Measurements from ENCODE around the gene GAS6.
"Not testable (repeated sequence)": the region's sequence is repeated elsewhere in the genome, so short reads cannot be mapped to it uniquely, and the experiment has no call there.

Gene GAS6

DNA sequence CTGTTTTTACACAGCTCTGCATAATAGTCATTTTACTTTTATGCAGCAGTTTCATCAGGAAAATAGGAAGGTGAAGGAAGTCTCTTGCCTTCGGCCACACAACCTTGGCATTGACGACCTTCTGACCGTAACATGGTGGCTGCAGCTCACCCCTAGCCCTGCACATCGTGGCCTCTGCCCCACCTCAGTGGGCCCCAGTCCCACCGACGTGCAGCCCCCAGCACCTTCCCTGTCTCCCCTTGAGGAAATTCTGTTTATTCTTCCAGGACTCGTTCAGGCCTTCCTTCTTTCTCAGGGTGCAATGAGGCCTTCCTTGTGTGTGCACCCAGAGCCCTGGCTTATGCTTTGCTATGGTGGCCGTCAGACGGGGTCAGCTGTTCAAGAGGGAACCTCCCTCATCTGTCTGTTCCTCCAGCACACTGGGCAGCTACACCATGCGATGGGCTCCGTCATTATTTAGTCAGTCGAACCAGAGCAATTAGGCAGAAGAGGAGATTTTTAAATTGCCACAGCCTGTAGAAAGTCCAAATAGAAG lies 71.6 kb downstream of the GAS6 start:
- Histone ChIP-seq H2AFZ (ENCODE audit: low read depth, low read length) (no peak overlapping the region), H3K4me1 (ENCODE audit: insufficient read depth, low read length) (no peaks in the 10 kb centered on the region), H3K27me3 (ENCODE audit: insufficient read depth, low read length) (no peaks in the 10 kb centered on the region), H3K9me3 (ENCODE audit: low read length) (no peaks in the 10 kb centered on the region), H3K36me3 (ENCODE audit: insufficient read depth, low read length) (no peaks in the 10 kb centered on the region), H3K4me3 (ENCODE audit: low read length) (no peak overlapping the region)

DNA sequence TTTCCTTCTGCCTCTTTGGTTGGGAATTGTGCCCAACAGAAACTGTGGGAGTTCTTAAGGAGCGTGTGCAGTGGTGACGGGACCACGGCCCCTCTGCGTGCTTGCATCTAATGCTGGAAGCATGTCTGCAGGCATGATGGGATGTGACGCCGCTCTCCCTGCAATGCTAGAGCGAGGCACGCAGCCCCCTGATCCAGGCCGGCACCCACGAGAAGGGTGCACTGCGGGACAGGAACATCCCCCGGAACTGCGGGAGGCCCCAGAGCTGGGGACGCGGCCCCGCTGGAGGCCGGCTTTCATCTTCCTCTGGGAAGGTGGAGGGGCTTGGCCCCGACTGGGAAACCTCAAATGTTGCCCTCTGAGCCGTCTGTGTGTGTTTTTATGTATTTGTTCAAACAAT lies 72.1 kb downstream of the GAS6 start:
- no peaks in the 10 kb centered on the region for H3K9me3 ChIP-seq (ENCODE audit: low read length)
- H3K27me3 ChIP-seq (ENCODE audit: insufficient read depth, low read length), result no peaks in the 10 kb centered on the region
- no peak overlapping the region for H3K4me3 ChIP-seq (ENCODE audit: low read length)
- H2AFZ ChIP-seq (ENCODE audit: low read depth, low read length), result no peak overlapping the region
- H3K4me1 ChIP-seq (ENCODE audit: insufficient read depth, low read length), result no peaks in the 10 kb centered on the region
- no peaks in the 10 kb centered on the region for H3K36me3 ChIP-seq (ENCODE audit: insufficient read depth, low read length)

DNA sequence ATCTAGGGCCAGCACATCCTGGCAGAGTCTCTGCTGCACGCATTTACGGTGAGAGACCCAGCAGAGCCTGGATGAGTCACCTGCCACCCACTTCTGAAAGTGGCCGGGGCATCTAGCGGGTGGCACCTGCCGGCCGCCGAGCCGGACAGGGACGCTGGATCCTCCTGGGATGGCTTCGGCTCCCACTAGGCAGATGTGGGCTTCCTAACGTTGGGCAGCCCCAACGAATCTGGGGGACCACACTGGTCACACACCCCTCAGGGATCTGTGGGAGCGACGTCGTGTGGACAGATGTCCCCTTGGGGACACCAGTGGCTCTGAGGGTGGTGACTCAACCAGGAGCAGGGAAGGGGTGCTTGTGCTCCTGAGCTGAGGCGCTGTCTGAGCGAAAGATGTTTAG lies 72.7 kb downstream of the GAS6 start:
- H3K9me3 ChIP-seq (ENCODE audit: low read length), result peaks cover under 1% of the 10 kb centered on the region
- no peaks in the 10 kb centered on the region for H3K36me3 ChIP-seq (ENCODE audit: insufficient read depth, low read length)
- no peaks in the 10 kb centered on the region for H3K4me1 ChIP-seq (ENCODE audit: insufficient read depth, low read length)
- H3K27me3 ChIP-seq (ENCODE audit: insufficient read depth, low read length), result no peaks in the 10 kb centered on the region
- no peak overlapping the region for H2AFZ ChIP-seq (ENCODE audit: low read depth, low read length)
- H3K4me3 ChIP-seq (ENCODE audit: low read length), result no peak overlapping the region

- not testable (repeated sequence) for H3K9me3 ChIP-seq (ENCODE audit: low read length); H3K27me3 ChIP-seq (ENCODE audit: insufficient read depth, low read length); H3K4me3 ChIP-seq (ENCODE audit: low read length); H2AFZ ChIP-seq (ENCODE audit: low read depth, low read length); H3K4me1 ChIP-seq (ENCODE audit: insufficient read depth, low read length); H3K36me3 ChIP-seq (ENCODE audit: insufficient read depth, low read length)
Observed at GRCh38 chr13:113789931-113790330, 73.9 kb downstream of the GAS6 start.

DNA sequence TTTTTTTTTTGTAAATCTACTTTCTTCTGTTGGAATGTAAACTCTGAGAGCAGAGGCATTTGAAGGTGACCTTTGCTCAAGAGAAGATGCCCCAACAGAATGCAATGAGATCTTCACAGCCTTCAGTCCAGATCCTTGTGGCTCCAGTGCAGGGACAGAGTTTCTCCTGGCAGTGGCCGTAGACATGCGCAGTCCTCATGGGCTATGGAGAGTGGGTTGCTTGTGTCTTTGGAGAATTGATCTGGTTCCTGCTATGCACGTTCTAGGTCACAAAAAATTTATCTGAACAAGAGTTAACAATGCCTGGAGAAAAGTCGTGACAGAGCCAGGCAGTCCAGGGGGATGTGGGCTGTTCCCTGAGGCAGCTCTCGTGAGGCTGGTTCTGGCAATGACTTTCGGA lies 74.7 kb downstream of the GAS6 start:
- H2AFZ ChIP-seq (ENCODE audit: low read depth, low read length), result no peak overlapping the region
- peaks cover 4% of the 10 kb centered on the region for H3K9me3 ChIP-seq (ENCODE audit: low read length)
- peaks cover 3% of the 10 kb centered on the region for H3K27me3 ChIP-seq (ENCODE audit: insufficient read depth, low read length)
- H3K36me3 ChIP-seq (ENCODE audit: insufficient read depth, low read length), result no peaks in the 10 kb centered on the region
- no peaks in the 10 kb centered on the region for H3K4me1 ChIP-seq (ENCODE audit: insufficient read depth, low read length)
- no peak overlapping the region for H3K4me3 ChIP-seq (ENCODE audit: low read length)

DNA sequence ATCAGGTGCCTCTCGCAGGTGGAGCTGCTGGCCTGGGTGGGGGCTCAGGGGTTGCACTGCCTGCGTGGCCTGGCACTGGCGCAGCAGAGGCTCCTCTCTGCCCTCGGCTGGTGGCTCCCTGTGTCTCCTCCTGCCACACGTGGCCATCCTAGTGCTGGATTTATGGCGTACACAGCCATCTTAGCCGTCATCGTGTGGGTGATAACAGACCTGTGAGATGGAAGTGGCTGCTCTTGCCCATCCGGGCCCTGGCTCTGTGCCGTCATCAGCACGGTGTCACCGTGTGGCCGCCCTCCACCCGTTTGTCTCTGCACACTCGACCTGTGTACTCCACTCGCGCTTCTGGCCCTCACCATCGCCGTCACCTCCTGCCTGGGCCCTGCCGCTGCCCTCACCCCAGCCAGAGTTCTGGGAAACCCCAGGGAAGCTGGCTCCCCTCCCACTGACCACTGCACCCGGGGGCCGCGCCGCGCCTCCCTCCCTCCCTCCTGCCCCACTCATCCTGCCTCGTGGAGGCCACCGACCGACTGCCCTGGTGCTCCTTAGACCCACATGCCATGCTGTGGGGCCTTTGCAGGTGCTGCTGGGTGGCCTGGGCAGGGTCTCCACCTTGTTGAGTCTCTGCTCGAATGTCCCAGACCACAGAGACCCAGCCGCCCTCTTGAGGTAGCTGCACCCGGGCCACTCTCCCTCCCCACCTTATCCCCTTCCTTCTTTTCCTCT lies 75.3 kb downstream of the GAS6 start:
- Histone ChIP-seq H3K4me1 (ENCODE audit: insufficient read depth, low read length) (no peaks in the 10 kb centered on the region), H3K36me3 (ENCODE audit: insufficient read depth, low read length) (no peaks in the 10 kb centered on the region), H3K4me3 (ENCODE audit: low read length) (no peak overlapping the region), H3K9me3 (ENCODE audit: low read length) (peaks cover 4% of the 10 kb centered on the region), H3K27me3 (ENCODE audit: insufficient read depth, low read length) (peaks cover 6% of the 10 kb centered on the region), H2AFZ (ENCODE audit: low read depth, low read length) (no peak overlapping the region)

DNA sequence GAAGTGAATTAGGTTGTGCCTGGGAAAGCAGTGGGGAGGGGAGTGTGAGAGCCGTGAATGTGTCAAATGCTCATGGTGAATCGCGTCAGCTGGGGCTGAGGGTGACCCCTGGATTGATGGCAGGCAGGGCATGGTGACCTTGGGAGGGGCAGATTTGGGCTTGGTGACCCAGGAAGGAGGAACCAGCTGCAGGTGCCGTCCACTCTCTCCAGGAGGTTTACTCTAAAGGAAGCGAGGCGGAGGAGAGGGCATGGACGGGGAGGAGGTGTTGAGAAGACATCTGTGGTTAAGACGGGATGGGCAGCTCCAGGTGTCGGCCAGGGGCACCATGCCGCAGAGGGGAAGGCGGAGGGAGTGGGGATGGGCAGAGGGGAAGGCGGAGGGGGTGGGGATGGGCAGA lies 76.2 kb downstream of the GAS6 start:
- Histone ChIP-seq H2AFZ (ENCODE audit: low read depth, low read length) (no peak overlapping the region), H3K4me3 (ENCODE audit: low read length) (no peak overlapping the region), H3K27me3 (ENCODE audit: insufficient read depth, low read length) (peaks cover 11% of the 10 kb centered on the region), H3K36me3 (ENCODE audit: insufficient read depth, low read length) (no peaks in the 10 kb centered on the region), H3K9me3 (ENCODE audit: low read length) (peaks cover 4% of the 10 kb centered on the region), H3K4me1 (ENCODE audit: insufficient read depth, low read length) (no peaks in the 10 kb centered on the region)

DNA sequence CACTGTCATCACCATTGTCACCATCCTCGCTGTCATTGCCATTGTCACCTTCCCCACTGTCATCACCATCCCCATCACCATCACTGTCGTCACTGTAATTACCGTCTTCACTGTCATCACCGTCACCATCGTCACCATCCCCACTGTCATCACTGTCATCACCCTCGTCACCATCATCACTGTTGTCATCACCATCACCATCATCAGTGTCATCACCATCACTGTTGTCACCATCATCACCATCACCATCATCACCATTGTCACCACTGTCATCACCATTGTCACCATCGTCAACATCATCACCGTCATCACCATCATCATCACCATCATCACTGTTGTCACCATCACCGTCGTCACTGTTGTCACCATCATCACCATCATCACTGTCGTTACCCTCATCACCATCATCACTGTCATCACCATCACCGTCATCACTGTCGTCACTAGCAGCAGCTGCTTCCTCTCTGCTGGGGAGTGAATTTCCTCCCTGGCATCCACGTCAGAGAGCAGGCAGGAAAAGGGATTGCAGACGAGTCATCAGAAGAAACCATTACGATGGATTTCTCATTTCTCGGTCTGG lies 77.5 kb downstream of the GAS6 start:
- no peak overlapping the region for H3K4me3 ChIP-seq (ENCODE audit: low read length)

DNA sequence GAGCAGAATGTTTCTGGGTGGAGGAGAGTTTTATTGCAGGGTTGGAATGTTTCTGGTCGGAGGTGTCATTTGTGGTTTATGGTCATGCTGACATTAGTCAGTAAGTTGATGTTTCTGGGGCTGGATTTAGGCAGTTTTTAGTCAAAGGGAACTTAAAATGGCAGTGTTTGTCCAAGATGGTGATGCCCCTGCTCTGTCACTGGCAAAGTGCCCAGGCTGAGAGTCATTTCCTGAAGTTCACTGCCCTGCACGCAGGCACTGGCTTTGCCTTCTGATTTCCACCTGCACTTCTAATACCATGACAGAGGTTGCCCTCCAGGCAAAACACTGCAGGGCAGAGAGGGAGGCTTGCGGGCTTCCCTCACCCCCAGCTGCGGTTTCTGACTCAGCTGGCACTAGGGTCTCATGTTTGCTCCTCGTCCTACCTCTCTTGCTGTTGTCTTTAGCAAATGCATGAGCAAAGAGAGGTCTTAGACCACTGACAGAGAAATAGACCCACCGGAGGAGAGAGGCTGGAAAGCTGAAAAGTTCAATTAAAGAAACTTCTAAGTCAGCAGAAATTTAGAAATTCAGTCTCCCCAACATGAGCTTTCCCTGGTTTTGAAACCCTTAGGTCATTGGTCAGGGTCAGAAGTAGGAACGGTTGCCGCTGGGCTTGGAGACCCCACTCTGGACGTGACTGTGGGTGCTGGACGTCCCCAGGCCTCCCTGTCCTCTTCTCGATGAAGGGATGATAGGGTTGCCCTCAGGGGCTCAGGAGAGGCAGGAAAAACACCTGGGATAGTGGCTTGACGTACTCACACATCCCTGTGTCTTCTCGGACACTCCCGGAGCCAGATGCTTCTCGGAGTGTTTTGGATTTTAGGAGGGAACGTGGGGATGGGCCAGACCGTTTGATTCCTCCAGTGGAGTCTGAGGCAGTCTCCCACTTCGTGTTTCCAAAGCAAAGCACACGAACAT lies 78.5 kb downstream of the GAS6 start:
- Histone ChIP-seq H3K4me3 (ENCODE audit: low read length) (no peak overlapping the region), H3K27me3 (ENCODE audit: insufficient read depth, low read length) (peaks cover 11% of the 10 kb centered on the region), H3K4me1 (ENCODE audit: insufficient read depth, low read length) (no peaks in the 10 kb centered on the region), H3K36me3 (ENCODE audit: insufficient read depth, low read length) (no peaks in the 10 kb centered on the region), H2AFZ (ENCODE audit: low read depth, low read length) (no peak overlapping the region), H3K9me3 (ENCODE audit: low read length) (peaks cover 4% of the 10 kb centered on the region)

More for the DNA sequence above, 77.5 kb downstream of the GAS6 start:
- H3K27me3 ChIP-seq (ENCODE audit: insufficient read depth, low read length), result peaks cover 11% of the 10 kb centered on the region
- no peaks in the 10 kb centered on the region for H3K4me1 ChIP-seq (ENCODE audit: insufficient read depth, low read length)
- no peak overlapping the region for H2AFZ ChIP-seq (ENCODE audit: low read depth, low read length)
- H3K9me3 ChIP-seq (ENCODE audit: low read length), result peaks cover 4% of the 10 kb centered on the region
- no peaks in the 10 kb centered on the region for H3K36me3 ChIP-seq (ENCODE audit: insufficient read depth, low read length)

- H3K27me3 ChIP-seq (ENCODE audit: insufficient read depth, low read length), result peaks cover 11% of the 10 kb centered on the region
- no peaks in the 10 kb centered on the region for H3K36me3 ChIP-seq (ENCODE audit: insufficient read depth, low read length)
- no peak overlapping the region for H2AFZ ChIP-seq (ENCODE audit: low read depth, low read length)
- H3K9me3 ChIP-seq (ENCODE audit: low read length), result peaks cover 4% of the 10 kb centered on the region
- no peak overlapping the region for H3K4me3 ChIP-seq (ENCODE audit: low read length)
- H3K4me1 ChIP-seq (ENCODE audit: insufficient read depth, low read length), result no peaks in the 10 kb centered on the region
Observed at GRCh38 chr13:113784645-113785024, 79.2 kb downstream of the GAS6 start.

GRCh38 chr13:113783966-113784644 lies 79.8 kb downstream of the GAS6 start:
- H3K4me1 ChIP-seq (ENCODE audit: insufficient read depth, low read length), result no peaks in the 10 kb centered on the region
- H3K9me3 ChIP-seq (ENCODE audit: low read length), result peaks cover 4% of the 10 kb centered on the region
- H3K27me3 ChIP-seq (ENCODE audit: insufficient read depth, low read length), result peaks cover 11% of the 10 kb centered on the region
- no peak overlapping the region for H3K4me3 ChIP-seq (ENCODE audit: low read length)
- H2AFZ ChIP-seq (ENCODE audit: low read depth, low read length), result no peak overlapping the region
- no peaks in the 10 kb centered on the region for H3K36me3 ChIP-seq (ENCODE audit: insufficient read depth, low read length)

DNA sequence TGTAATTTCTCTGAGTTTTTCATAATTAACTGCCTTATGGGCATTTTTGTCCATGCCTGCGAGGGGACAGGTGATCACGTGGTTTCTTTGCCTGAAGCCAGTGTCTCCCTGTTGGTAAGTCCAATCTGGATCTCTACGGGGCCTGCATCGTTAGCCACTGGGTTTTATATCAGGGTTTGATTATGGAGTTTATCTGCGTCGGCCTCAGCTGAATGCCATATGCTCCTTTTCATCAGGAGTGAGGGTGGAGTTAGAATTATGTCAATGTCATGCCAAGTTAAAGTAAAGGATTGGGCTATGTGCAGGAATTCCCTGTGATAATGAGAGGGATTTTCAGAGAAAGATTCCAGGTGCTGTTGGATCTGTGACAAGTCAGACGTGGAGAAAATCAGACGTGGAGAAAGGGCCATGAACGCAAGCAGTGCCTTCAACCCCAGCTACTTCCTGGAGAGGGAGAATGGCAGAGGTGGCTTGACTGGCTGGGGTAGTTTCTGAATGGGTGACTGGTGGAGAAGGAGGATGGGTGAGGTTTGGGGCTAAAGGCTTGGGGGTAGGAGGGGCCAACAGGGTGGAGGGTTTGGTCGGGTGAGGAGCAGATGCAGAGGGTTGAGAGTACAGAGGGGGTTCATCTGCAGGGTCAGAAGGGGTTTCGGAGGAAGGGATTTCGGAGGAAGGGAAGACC lies 80.5 kb downstream of the GAS6 start:
- Histone ChIP-seq H3K4me3 (ENCODE audit: low read length) (no peak overlapping the region), H3K4me1 (ENCODE audit: insufficient read depth, low read length) (no peaks in the 10 kb centered on the region), H3K9me3 (ENCODE audit: low read length) (peaks cover 4% of the 10 kb centered on the region), H2AFZ (ENCODE audit: low read depth, low read length) (no peak overlapping the region), H3K27me3 (ENCODE audit: insufficient read depth, low read length) (peaks cover 11% of the 10 kb centered on the region), H3K36me3 (ENCODE audit: insufficient read depth, low read length) (no peaks in the 10 kb centered on the region)
